ENCODE results near the gene PLEKHO2.

The PLEKHO2 gene

DNA sequence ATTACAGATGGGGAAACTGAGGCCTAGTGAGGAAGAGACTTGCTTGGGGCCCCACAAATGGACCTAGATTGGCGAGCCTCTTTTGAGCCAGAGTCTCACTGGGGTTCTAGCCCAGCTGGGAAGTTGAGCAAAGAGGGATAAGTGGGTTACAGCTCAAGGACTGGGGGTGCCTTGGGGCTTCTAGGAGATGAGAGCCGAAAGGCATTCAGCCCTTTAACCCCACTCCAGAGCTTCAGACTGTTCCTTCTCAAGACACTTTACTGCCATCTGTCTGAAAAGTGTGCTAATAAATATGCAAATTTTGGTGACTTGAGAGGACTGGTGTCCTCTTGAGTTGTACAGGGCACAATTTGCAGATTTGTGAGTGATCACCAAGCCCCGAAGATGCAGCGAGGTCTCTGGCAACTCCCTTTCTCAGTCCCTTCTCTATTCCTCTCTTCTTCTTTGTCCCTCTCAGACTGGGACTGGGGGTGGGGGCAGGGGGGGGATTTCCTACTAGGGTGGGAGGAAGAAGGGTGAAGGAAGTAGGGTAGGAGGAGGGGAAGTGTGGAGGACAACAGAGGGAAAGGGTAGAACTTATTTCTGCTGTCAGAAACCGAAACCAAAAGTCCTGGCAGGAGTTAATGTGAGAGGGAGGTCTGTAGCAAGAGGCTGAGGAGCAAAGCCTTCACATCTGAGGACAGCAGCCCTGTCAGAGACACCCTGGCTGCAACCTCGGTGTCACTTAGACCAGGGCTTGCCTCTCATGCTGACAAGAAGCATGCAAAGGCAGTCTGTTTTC lies 53.8 kb downstream of the PLEKHO2 start:
- DNase-seq = peak; percentile 35

DNA sequence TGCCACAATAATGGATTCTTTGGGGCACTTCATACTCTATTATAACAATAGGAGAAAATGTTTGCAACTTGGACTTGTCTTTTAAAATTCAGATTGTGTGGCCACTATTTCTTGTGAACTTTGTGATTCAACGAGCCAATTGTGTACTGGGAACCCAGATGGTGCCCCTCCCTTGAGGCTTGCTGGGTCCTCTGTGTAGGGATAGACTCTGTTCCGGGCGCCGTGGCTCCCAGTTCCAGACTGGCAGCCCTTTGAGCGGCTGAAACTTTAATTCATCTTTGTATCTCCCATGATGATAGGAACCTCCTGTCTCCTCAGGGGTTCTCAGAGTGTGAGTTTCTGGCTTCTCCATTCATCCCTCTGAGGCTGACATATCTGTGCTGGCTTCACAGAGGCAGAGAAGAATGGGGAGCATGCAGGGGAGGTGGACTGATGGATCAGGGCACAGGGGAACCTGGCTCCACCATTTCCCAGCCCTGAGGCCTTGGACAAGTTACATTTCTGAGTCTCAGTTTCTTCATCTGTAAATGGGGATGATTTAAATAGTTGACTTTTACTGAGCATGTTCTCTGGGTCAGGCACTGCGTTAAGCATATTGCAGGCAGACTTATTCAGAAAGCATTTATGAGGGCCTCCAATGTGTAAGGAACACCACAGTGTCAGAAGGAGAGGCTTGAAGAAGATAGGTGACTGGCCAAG lies 54.8 kb downstream of the PLEKHO2 start:
- DNase-seq = no peak

- peak; percentile 75 for DNase-seq
These were observed 55.8 kb downstream of the PLEKHO2 start for GRCh38 chr15:64897345-64897985.

GRCh38 chr15:64898406-64898805 lies 56.7 kb downstream of the PLEKHO2 start:
- no peak for DNase-seq

GRCh38 chr15:64901141-64901540 lies 59.4 kb downstream of the PLEKHO2 start:
- no peak for DNase-seq

- DNase-seq = no peak
These were observed 60.2 kb downstream of the PLEKHO2 start for GRCh38 chr15:64901914-64902313.

DNA sequence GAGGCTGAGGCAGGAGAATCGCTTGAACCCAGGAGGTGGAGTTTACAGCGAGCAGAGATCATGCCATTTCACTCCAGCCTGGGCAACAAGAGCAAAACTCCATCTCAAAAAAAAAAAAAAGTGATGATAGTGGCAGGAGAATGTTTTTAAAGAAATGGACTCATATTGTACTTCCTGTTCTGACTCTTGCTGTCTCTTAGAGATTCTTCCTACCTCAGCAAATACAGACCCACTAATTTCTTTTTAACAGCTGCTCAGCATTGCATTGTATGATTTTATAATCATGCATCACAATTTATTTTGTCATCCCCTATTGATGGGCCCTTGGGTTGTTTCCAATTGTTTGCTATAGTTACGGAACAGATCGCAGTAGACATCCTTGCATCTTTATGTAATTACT lies 61.1 kb downstream of the PLEKHO2 start:
- DNase-seq = peak; percentile 36

- no peak for DNase-seq
These were observed 61.7 kb downstream of the PLEKHO2 start for GRCh38 chr15:64903326-64903950.

GRCh38 chr15:64904189-64904588 lies 62.5 kb downstream of the PLEKHO2 start:
- DNase-seq = no peak

DNA sequence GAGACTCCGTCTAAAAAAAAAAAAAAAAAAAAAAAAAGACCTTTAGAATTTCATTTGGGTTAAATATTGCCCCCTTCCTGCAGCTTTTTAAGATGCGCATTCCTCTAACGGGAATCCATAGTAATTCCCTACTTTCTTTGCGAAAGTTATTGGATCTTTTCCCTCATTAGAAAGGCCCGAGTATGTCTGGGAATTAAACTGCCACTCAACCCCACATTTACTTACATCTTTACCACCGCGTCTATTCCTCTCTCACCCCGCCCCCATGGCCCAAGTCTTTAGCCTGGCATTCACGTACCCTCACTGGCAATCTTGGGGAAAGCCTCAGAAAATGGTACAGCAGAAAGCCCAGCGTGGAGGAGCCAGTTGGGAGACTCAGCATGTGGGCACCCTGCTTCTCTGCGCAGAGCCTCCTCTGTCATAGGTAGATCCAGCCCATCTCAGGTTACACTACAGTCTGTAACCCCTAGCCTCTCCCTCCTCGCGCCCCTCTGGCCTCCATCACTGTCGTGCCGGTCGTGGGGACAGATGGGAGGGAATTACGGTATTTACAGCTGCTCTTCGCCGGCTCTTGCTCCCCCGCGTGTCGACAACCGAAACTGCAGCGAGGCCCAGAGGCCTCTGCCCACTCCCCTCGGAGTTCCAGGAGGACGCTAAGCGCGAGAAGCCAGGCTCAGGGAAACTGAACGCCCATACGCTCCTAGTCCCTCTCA lies 63.6 kb downstream of the PLEKHO2 start:
- peak; percentile 75 for DNase-seq

DNA sequence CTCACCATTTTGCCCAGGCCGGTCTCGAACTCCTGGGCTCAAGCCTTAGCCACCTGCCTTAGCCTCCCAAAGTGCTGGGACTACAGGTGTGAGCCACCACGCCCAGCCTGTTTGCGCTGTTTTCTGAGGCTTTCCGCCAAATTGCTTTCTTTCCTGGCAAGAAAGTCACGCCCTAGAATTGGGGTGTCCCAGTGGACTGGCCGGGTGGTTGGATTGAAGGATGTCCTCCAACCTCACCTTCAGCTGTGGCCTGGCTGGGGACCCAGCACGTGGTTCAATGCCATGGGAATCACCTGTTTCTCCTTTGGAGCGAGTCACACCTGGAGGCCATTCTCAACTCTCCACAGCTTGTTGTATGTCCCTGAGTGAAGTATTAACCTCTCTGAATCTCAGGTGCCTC lies 64.2 kb downstream of the PLEKHO2 start:
- DNase-seq = no peak

DNA sequence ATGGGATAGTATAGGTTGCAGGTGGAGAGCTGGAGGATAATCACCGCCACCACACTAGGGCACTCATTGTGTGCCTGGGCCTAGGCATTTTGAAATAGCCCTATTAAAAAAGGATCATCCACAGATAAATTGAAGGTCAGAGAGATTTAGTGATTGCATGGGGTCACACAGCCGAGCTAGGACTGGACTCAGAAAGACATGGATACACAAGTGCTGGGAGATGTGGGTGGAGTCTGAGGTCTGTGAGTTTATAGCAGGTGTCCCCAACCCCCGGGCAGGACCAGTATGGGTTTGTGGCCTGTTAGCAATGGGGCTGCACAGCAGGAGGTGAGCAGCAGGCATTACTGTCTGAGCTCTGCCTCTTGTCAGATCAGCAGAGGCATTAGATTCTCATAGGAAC lies 64.7 kb downstream of the PLEKHO2 start:
- no peak for DNase-seq

GRCh38 chr15:64907991-64908390 lies 66.3 kb downstream of the PLEKHO2 start:
- no peak for DNase-seq

GRCh38 chr15:64909546-64909945 lies 67.8 kb downstream of the PLEKHO2 start:
- DNase-seq = no peak

GRCh38 chr15:64911311-64912186 lies 69.8 kb downstream of the PLEKHO2 start, which contains the start of gene ANKDD1A:
TSS of gene ANKDD1A (plus strand) at chr15:64911902. CDS start at chr15:64911931, 29 bp downstream.
- DNase-seq = peak; percentile 49

DNA sequence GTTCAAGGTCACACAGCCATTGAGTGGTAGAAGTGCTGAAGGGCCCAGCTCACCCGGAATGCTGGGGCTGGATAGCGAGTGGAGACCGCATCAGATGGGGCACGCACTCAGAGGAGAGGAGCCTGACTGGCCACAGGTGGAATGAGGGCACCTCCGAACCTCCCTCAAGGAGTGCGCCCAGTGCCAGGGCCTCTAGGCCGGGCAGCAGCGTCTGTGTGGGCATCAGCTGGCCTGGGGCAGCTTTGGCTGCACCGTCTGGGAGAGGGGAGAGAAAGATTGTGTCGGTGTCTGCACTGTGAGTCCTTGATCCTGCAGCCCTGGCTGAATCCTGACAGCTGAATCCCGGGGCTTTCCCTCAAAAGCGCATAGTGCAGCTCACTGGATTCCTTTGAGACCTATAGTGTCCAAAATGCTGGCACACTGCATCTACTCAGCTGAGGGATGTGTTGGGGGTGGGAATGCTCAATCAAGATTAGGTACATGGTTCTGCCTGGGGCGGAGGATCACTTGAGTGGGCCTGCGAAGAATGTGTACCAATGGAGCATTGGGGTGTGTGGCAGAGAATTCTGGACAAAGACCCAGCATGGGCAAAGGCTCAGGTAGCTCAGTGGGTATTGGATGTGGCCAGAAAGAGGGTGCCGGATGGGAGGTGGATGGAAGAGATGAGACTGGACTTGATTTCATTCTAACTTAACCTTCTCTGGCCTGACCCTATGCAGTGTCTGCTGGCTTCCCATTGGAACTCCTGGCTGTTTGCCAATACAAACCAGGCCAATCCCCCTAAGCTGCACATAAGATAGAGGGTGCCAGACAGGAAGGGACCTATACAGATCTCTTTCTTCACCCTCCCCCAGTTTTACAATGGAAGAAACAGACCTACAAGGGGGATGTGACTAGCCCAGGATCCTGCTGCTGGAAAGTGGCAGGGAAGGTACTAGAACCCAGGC lies 70.9 kb downstream of the PLEKHO2 start:
- DNase-seq = no peak

- DNase-seq = no peak
These were observed 74.0 kb downstream of the PLEKHO2 start for GRCh38 chr15:64915518-64916227.

GRCh38 chr15:64916365-64916764 lies 74.7 kb downstream of the PLEKHO2 start:
- no peak for DNase-seq

GRCh38 chr15:64917211-64917610 lies 75.5 kb downstream of the PLEKHO2 start:
- no peak for DNase-seq

Measured in fibroblast of skin of right quadriceps (primary cell).